Astrocyte (in vitro differentiated cells and primary cell): ENCODE data around the gene HOXD9. TPM values are rescaled to one million over a fixed set of nuclear protein-coding genes. Genes with fewer than 3 reads are reported as not detected.

Experiments
- DNase-seq: peaks from one replicate; pipeline ENCODE4 v3.0.0-alpha.2; 2010; ENCODE audit warnings: low read depth
- FAIRE-seq: peaks from 2 replicates; lab custom pipeline; 2011; peaks lifted over from hg19 to GRCh38; lab: Jason Lieb, UNC
- H2AFZ ChIP-seq: 2 replicates; pipeline ENCODE4 v1.6.0; 2012; ENCODE audit warnings: low read depth, low read length, inconsistent platforms
- H3K27ac ChIP-seq: 2 replicates; pipeline ENCODE4 v1.5.1; 2011; ENCODE audit warnings: low read depth, low read length, inconsistent platforms
- H3K27me3 ChIP-seq: 2 replicates; pipeline ENCODE4 v1.6.0; 2011; ENCODE audit warnings: low read length, inconsistent platforms; ENCODE audit not compliant: insufficient read depth
- H3K36me3 ChIP-seq: 2 replicates; pipeline ENCODE4 v1.5.1; 2011; ENCODE audit warnings: low read length, inconsistent platforms; ENCODE audit not compliant: insufficient read depth
- H3K4me1 ChIP-seq: 2 replicates; pipeline ENCODE4 v1.5.1; 2011; ENCODE audit warnings: low read length, inconsistent platforms; ENCODE audit not compliant: insufficient read depth
- H3K4me2 ChIP-seq: 2 replicates; pipeline ENCODE4 v1.6.0; 2012; ENCODE audit warnings: low read length, inconsistent platforms
- H3K4me3 ChIP-seq: 2 replicates; pipeline ENCODE4 v1.5.1; 2011; ENCODE audit warnings: low read depth, mild to moderate bottlenecking, low read length, inconsistent platforms; ENCODE audit not compliant: insufficient read depth
- H3K79me2 ChIP-seq: 2 replicates; pipeline ENCODE4 v1.6.0; 2012; ENCODE audit warnings: mild to moderate bottlenecking, low read length, inconsistent platforms; ENCODE audit not compliant: insufficient read depth
- H3K9ac ChIP-seq: 2 replicates; pipeline ENCODE4 v1.6.0; 2012; ENCODE audit warnings: mild to moderate bottlenecking, low read length, inconsistent platforms
- H3K9me3 ChIP-seq: 2 replicates; pipeline ENCODE4 v1.5.1; 2012; ENCODE audit warnings: low read depth, mild to moderate bottlenecking, low read length, inconsistent platforms; ENCODE audit not compliant: insufficient read depth
- H4K20me1 ChIP-seq: 2 replicates; pipeline ENCODE4 v1.6.0; 2012; ENCODE audit warnings: low read length, inconsistent platforms; ENCODE audit not compliant: insufficient read depth
- H3K27ac Mint-ChIP-seq: one replicate; pipeline ENCODE4 v1.8.0; 2021; ENCODE audit warnings: mild to moderate bottlenecking, mixed read lengths; ENCODE audit not compliant: unreplicated experiment
- H3K27me3 Mint-ChIP-seq: one replicate; pipeline ENCODE4 v1.8.0; 2021; ENCODE audit warnings: low read depth, mixed read lengths; ENCODE audit not compliant: unreplicated experiment
- H3K36me3 Mint-ChIP-seq: one replicate; pipeline ENCODE4 v1.8.0; 2021; ENCODE audit warnings: low read depth, mixed read lengths; ENCODE audit not compliant: unreplicated experiment
- H3K4me1 Mint-ChIP-seq: one replicate; pipeline ENCODE4 v1.8.0; 2021; ENCODE audit warnings: low read depth, mixed read lengths; ENCODE audit not compliant: unreplicated experiment
- H3K4me3 Mint-ChIP-seq: one replicate; pipeline ENCODE4 v1.8.0; 2021; ENCODE audit warnings: mild to moderate bottlenecking, moderate library complexity, mixed read lengths; ENCODE audit not compliant: unreplicated experiment
- H3K9me3 Mint-ChIP-seq: one replicate; pipeline ENCODE4 v1.8.0; 2021; ENCODE audit warnings: mild to moderate bottlenecking, mixed read lengths; ENCODE audit not compliant: unreplicated experiment
- EZH2 ChIP-seq: IDR thresholded peaks from 2 replicates; pipeline ENCODE4 v1.6.1; 2012; ENCODE audit warnings: mild to moderate bottlenecking, low read length, inconsistent platforms; ENCODE audit not compliant: insufficient read depth
- total RNA-seq: library from RNA; stranded (reverse); gene quantifications from 2 replicates; pipeline ENCODE4 v1.2.1, GENCODE V29; 2021
- TF ChIP-seq, protein P1 (sequence below): IDR thresholded peaks from 2 replicates; pipeline ENCODE4 v1.5.1; 2011; ENCODE audit warnings: low read depth, mild to moderate bottlenecking, inconsistent platforms, low read length, moderate library complexity; ENCODE audit not compliant: insufficient read depth

The HOXD9 gene
- total RNA-seq, 1 donor from 2014 or later, result not detected

DNA sequence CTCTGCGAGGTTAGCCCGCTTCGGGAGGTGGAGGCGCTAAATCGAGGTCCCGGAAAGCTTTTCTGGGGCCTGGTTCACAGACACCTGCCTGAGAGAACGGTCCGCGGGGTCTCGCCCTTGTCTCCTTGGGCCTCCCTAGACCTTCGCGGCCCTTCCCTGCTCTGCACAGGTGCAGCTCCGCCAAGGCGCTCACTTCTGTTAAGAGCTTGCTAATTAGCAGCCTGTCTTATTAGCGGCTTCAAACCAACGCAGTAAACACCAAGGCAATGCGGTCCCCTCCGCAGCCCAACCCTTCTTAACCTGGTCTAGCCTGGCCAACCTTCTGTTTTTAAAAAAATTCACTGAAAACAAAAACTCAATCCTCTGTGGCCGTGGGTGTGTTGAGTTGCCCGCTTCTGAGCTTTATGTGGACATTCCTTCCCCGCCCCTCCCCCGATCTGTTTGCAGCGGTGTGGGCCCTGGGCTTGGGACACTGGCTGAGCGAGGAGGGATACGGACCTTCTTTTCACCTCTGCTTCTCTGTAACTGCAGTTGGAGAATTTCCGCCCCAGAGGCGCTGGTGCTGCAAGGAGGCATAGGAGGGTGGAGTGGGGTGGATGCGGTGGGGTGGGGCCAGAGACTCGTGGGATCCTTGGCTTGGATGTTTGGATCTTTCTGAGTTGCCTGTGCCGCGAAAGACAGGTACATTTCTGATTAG, 25.4 kb downstream of the HOXD9 start:
- Histone ChIP-seq H3K9ac (no peak overlapping the region), H3K36me3 (no peaks in the 10 kb centered on the region), H3K4me3 (no peak overlapping the region), H3K79me2 (no peaks in the 10 kb centered on the region), H3K27ac (no peak overlapping the region), H3K4me2 (no peak overlapping the region), H2AFZ (no peak overlapping the region), H3K4me1 (no peaks in the 10 kb centered on the region), H3K9me3 (no peaks in the 10 kb centered on the region), H4K20me1 (no peaks in the 10 kb centered on the region), H3K27me3 (peaks cover 82% of the 10 kb centered on the region)
- TF ChIP-seq, protein P1, sequence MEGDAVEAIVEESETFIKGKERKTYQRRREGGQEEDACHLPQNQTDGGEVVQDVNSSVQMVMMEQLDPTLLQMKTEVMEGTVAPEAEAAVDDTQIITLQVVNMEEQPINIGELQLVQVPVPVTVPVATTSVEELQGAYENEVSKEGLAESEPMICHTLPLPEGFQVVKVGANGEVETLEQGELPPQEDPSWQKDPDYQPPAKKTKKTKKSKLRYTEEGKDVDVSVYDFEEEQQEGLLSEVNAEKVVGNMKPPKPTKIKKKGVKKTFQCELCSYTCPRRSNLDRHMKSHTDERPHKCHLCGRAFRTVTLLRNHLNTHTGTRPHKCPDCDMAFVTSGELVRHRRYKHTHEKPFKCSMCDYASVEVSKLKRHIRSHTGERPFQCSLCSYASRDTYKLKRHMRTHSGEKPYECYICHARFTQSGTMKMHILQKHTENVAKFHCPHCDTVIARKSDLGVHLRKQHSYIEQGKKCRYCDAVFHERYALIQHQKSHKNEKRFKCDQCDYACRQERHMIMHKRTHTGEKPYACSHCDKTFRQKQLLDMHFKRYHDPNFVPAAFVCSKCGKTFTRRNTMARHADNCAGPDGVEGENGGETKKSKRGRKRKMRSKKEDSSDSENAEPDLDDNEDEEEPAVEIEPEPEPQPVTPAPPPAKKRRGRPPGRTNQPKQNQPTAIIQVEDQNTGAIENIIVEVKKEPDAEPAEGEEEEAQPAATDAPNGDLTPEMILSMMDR, result no peak
- TF ChIP-seq EZH2, result no peak
- DNase-seq (no peak), FAIRE-seq (no peak)
- peaks cover 46% of the 10 kb centered on the region for H3K9me3 Mint-ChIP-seq
- peaks cover 2% of the 10 kb centered on the region for H3K36me3 Mint-ChIP-seq
- no peaks in the 10 kb centered on the region for H3K4me1 Mint-ChIP-seq
- peak overlapping the region; percentile 66 for H3K27ac Mint-ChIP-seq
- peaks cover 90% of the 10 kb centered on the region for H3K27me3 Mint-ChIP-seq
- no peak overlapping the region for H3K4me3 Mint-ChIP-seq

DNA sequence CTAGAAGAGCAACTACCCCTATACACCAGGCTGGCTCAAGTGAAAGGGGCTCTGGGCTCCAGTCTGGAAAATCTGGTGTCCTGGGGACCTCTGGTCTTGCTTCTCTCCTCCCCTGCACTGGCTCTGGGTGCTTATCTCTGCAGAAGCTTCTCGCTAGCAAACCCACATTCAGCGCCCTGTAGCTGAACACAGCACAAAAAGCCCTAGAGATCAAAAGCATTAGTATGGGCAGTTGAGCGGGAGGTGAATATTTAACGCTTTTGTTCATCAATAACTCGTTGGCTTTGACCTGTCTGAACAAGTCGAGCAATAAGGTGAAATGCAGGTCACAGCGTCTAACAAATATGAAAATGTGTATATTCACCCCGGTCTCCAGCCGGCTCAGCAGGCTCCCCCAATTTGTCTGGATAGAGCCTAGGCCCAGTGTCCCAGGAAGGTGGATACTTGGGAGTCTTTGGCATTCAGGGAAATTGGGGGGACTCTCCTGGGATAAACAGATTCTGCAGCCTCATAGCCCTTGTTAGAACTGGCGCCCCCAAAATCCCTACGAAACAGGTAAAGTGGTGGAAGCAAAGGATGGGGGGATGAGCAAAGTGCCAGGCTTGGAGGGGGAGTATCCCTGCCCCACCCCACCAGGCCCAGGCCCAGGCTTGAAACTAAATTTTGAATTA, 26.4 kb downstream of the HOXD9 start:
- Mint-ChIP-seq H3K27me3 (peaks cover 89% of the 10 kb centered on the region), H3K27ac (no peak overlapping the region), H3K36me3 (peaks cover 2% of the 10 kb centered on the region), H3K4me1 (no peaks in the 10 kb centered on the region), H3K4me3 (no peak overlapping the region), H3K9me3 (peaks cover 42% of the 10 kb centered on the region)
- H4K20me1 ChIP-seq, result no peaks in the 10 kb centered on the region
- no peak overlapping the region for H2AFZ ChIP-seq
- peaks cover 2% of the 10 kb centered on the region for H3K9me3 ChIP-seq
- no peak overlapping the region for H3K4me3 ChIP-seq
- H3K79me2 ChIP-seq, result no peaks in the 10 kb centered on the region
- H3K4me2 ChIP-seq, result no peak overlapping the region
- no peaks in the 10 kb centered on the region for H3K36me3 ChIP-seq
- H3K27ac ChIP-seq, result no peak overlapping the region
- no peaks in the 10 kb centered on the region for H3K4me1 ChIP-seq
- TF ChIP-seq, protein P1, result no peak
- TF ChIP-seq EZH2, result no peak
- DNase-seq (no peak), FAIRE-seq (no peak)
- H3K27me3 ChIP-seq, result peaks cover 81% of the 10 kb centered on the region
- no peak overlapping the region for H3K9ac ChIP-seq

DNA sequence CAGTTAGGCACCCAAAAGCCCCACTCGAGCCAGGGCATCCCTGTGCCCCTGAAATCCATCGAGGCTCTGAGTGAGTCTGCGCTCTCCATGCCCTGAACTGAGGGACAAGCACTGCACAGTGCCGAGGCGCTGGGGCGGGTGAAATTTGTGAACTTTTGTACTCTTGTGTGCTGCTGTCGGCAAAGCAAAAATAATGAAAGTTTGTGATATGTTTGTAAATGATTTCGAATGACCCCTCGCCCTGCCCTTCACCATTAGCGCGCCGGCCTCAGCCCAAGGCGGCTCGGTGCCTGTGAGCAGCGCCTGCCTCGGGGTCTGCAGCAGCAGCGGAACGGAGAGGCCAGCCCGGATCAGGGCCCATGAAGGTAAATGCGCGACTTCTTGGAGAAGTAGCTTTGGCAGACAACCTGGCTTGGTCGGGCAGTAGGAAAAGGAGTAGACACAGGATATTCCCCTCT, 27.0 kb downstream of the HOXD9 start:
- H3K36me3 Mint-ChIP-seq, result peaks cover 2% of the 10 kb centered on the region

More for the DNA sequence above, 27.0 kb downstream of the HOXD9 start:
- DNase-seq (no peak), FAIRE-seq (no peak)
- no peak overlapping the region for H3K27ac ChIP-seq
- Mint-ChIP-seq H3K4me3 (no peak overlapping the region), H3K27me3 (peaks cover 91% of the 10 kb centered on the region), H3K4me1 (no peaks in the 10 kb centered on the region), H3K27ac (no peak overlapping the region), H3K9me3 (peaks cover 42% of the 10 kb centered on the region)
- peaks cover 2% of the 10 kb centered on the region for H3K9me3 ChIP-seq
- H3K9ac ChIP-seq, result no peak overlapping the region
- H3K36me3 ChIP-seq, result no peaks in the 10 kb centered on the region
- TF ChIP-seq EZH2, result no peak
- TF ChIP-seq, protein P1, result no peak
- no peak overlapping the region for H3K4me2 ChIP-seq
- no peak overlapping the region for H2AFZ ChIP-seq
- H3K79me2 ChIP-seq, result no peaks in the 10 kb centered on the region
- no peaks in the 10 kb centered on the region for H4K20me1 ChIP-seq
- H3K27me3 ChIP-seq, result peaks cover 82% of the 10 kb centered on the region
- H3K4me1 ChIP-seq, result no peaks in the 10 kb centered on the region
- no peak overlapping the region for H3K4me3 ChIP-seq
